Ascending aorta (tissue), 2 donors: ENCODE results near the gene C11orf91. TPM values are rescaled to one million over a fixed set of nuclear protein-coding genes. Genes with fewer than 3 reads are reported as not detected.

ENCODE experiments used
- DNase-seq, 2 donors: peaks; one replicate each; pipeline ENCODE4 v3.0.0-alpha.2; 2019; ENCODE audit warnings: low spot score in 2 of 2
- H3K27ac ChIP-seq, 2 donors: fragments of 200-600 bp; sonication (generic); one replicate each; pipeline ENCODE4 v1.5.1; 2016 to 2017; ENCODE audit warnings: mild to moderate bottlenecking in 1 of 2
- H3K27me3 ChIP-seq: fragments of 200-600 bp; sonication (generic); one replicate; pipeline ENCODE4 v1.5.1; 2017
- H3K36me3 ChIP-seq, 2 donors: fragments of 200-600 bp; sonication (generic); one replicate each; pipeline ENCODE4 v1.5.1; 2016
- H3K4me1 ChIP-seq, 2 donors: fragments of 200-600 bp; sonication (generic); one replicate each; pipeline ENCODE4 v1.5.1; 2016 to 2017; ENCODE audit warnings: mild to moderate bottlenecking in 1 of 2
- H3K4me3 ChIP-seq, 2 donors: fragments of 200-600 bp; sonication (generic); one replicate each; pipeline ENCODE4 v1.5.1; 2016 to 2017; ENCODE audit warnings: mild to moderate bottlenecking in 1 of 2
- H3K9me3 ChIP-seq, 2 donors: fragments of 200-600 bp; sonication (generic); one replicate each; pipeline ENCODE4 v1.5.1; 2016
- intact Hi-C: fragments of 100-400 bp; cut with DNase I; formaldehyde crosslinking; loops from one replicate; pipeline ENCODE4 v1.15.1; 2023
- total RNA-seq: library from RNA; depleted of rRNA; stranded (reverse); fragments of >200 nt; gene quantifications from one replicate; pipeline ENCODE4 v1.1.0, GENCODE V29; 2016
- TF ChIP-seq, protein P1 (sequence below), 3 experiments: fragments of 200-600 bp in 2 of 3; fragments of 450-650 bp in 1 of 3; sonication (generic) in 2 of 3; IDR thresholded peaks; one replicate each; pipeline ENCODE4 v1.5.1; 2016 to 2019; ENCODE audit warnings: antibody characterized with exemption in 3 of 3, mild to moderate bottlenecking in 1 of 3, moderate library complexity in 1 of 3

The C11orf91 gene
- total RNA-seq, 1 donor from 2014 or later: not detected

DNA sequence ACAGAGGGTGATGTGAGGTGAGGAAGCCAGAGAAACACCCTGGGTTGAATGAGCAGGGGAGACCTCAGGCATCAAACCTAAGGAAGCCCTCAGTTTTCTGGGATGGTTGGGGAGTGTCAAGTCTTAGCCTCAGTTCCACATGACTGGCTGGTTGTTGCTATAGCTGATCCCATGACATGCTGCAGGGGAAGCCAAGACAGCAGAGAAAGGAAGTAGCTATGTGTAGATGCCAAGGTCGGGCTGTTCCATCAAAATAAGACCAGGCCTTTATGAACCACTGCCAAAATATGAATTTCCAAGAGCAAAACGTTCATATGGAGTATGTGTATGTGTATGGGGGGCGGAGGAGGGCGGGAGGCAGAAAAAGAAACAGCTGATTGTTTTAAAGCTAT lies 24.0 kb upstream of the C11orf91 start:
- DNase-seq: no peak
- H3K4me1 ChIP-seq: peaks cover 7 to 15% of the 10 kb centered on the region in 2 donors
- peak overlapping the region; percentile 75 to 84 for H3K27ac ChIP-seq
- no peak overlapping the region for H3K4me3 ChIP-seq
- H3K36me3 ChIP-seq: peaks cover 13 to 27% of the 10 kb centered on the region in 2 donors
- H3K27me3 ChIP-seq: no peaks in the 10 kb centered on the region
- no peaks in the 10 kb centered on the region for H3K9me3 ChIP-seq
- intact Hi-C loops: no loop called here
- TF ChIP-seq, protein P1, sequence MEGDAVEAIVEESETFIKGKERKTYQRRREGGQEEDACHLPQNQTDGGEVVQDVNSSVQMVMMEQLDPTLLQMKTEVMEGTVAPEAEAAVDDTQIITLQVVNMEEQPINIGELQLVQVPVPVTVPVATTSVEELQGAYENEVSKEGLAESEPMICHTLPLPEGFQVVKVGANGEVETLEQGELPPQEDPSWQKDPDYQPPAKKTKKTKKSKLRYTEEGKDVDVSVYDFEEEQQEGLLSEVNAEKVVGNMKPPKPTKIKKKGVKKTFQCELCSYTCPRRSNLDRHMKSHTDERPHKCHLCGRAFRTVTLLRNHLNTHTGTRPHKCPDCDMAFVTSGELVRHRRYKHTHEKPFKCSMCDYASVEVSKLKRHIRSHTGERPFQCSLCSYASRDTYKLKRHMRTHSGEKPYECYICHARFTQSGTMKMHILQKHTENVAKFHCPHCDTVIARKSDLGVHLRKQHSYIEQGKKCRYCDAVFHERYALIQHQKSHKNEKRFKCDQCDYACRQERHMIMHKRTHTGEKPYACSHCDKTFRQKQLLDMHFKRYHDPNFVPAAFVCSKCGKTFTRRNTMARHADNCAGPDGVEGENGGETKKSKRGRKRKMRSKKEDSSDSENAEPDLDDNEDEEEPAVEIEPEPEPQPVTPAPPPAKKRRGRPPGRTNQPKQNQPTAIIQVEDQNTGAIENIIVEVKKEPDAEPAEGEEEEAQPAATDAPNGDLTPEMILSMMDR (IDR thresholded peaks at IDR 0.05): no peak

DNA sequence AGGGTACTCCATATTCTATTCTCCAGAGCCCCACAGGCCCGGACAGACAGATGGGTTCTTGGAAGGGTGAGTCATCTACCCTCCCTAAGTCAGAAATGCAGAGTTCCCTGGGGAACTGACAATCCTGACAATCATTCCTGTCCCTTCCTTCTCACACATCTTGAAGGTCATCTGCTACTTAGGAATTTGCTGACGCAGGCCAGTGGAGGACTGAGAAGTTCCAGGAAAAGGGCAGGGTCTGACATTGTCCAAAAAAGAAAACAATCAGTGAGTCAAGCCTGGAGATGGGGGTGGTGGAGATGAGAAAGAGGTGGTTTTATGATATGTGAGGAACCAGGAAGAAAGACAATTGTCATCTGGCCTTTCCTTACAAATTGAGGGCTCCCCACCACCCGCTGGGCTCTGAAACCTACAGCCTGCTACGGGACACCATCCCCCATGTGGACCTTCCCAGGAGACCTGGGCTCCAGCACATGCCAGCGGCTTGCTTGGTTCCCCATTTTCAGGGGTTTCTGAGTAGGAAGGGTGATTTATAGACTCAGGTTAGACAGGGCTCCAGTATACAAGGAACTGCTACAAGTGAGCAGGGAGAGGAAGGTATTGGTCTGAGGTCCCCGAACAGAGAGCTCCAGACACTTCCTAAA lies 22.7 kb upstream of the C11orf91 start:
- no peak for DNase-seq
- H3K36me3 ChIP-seq: peaks cover 21 to 39% of the 10 kb centered on the region in 2 donors
- no peaks in the 10 kb centered on the region for H3K27me3 ChIP-seq
- no peak overlapping the region for H3K4me3 ChIP-seq
- H3K4me1 ChIP-seq: peaks cover 7 to 15% of the 10 kb centered on the region in 2 donors
- intact Hi-C loops: no loop called here
- no peaks in the 10 kb centered on the region for H3K9me3 ChIP-seq
- TF ChIP-seq, protein P1 (IDR thresholded peaks at IDR 0.05): no peak
- peak overlapping the region; percentile 75 to 84 for H3K27ac ChIP-seq

DNA sequence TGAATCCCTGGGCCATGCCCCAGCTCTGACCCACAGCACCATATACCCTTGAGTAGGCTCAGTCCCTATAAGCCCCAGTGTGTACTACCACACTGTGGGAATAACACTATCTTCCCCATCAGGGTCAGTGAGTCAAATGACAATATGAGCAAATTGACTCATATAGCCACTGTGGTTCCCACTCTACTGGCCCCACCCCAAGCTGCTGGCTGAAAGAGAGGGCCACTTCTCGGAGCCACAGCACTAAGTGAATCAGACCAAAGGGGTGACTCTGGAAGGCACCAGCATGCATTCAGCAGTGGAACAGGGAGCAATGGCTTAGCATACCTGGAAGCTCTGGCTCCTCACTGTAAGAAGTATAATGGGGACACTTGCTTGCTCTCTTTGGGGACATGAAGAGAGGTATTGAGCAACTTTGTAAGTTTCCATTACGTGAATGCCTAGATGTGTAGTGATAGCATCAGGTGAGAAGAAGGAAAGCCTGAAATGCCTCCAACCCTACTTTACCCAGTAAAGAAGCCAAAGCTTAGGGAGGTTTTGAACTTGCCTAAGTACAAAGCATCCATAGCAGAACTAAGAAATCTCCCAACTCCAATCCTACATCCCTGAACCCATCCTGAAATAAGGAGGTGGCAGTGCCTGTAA lies 22.1 kb upstream of the C11orf91 start:
- intact Hi-C loops: no loop called here
- Histone ChIP-seq H3K27ac (peak overlapping the region; percentile 75 to 84), H3K36me3 (peaks cover 21 to 46% of the 10 kb centered on the region in 2 donors), H3K4me1 (peaks cover 7 to 15% of the 10 kb centered on the region in 2 donors), H3K27me3 (no peaks in the 10 kb centered on the region), H3K9me3 (no peaks in the 10 kb centered on the region), H3K4me3 (no peak overlapping the region)
- TF ChIP-seq, protein P1 (IDR thresholded peaks at IDR 0.05): no peak
- no peak for DNase-seq

DNA sequence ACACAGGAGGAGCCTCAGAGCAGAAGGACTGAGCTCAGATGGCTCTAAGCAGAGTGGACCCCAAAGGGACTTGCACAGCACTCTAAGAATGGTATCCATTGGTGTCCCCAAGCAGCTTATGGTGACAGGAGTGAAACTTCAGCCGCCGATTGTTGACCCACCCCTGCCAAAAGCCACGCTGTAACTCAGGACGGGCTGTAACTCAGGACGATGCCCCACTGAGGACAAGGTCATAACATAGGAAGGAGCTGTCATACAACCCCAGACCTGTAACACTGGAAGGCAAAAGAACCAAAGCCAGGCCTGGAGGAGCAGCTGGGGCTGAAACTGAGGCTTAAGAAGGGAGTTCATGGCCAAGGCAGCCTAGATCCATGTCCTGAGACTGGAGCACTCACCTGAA lies 21.4 kb upstream of the C11orf91 start:
- TF ChIP-seq, protein P1 (IDR thresholded peaks at IDR 0.05): no peak
- intact Hi-C loops: no loop called here

DNA sequence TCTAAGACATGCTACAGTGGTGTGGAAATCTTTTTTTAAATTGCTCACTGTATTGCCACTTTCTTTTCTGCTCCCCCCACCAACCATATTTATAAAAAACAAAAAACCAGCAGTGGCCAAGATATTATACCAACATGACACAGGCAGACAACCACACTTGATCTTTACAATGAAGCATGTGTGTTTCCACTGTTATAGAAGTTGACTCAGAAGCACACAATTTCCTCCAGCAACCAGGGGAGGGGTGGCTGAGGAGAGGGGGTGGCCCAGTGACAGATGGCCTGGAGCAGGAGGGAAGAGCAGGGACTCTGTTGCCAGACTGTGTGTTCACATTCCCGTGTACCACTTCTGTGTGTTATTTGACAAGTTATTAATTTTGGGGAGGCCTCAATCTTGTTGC lies 20.8 kb upstream of the C11orf91 start:
- H3K27ac ChIP-seq: no peak overlapping the region
- no peak overlapping the region for H3K4me3 ChIP-seq
- intact Hi-C loops: no loop called here
- TF ChIP-seq, protein P1 (IDR thresholded peaks at IDR 0.05): no peak
- no peaks in the 10 kb centered on the region for H3K9me3 ChIP-seq
- H3K36me3 ChIP-seq: peaks cover 30 to 59% of the 10 kb centered on the region in 2 donors
- H3K4me1 ChIP-seq: peaks cover 7 to 15% of the 10 kb centered on the region in 2 donors
- no peak for DNase-seq
- no peaks in the 10 kb centered on the region for H3K27me3 ChIP-seq

More for the DNA sequence above, 21.4 kb upstream of the C11orf91 start:
- Histone ChIP-seq H3K9me3 (no peaks in the 10 kb centered on the region), H3K4me3 (no peak overlapping the region), H3K36me3 (peaks cover 24 to 53% of the 10 kb centered on the region in 2 donors), H3K27me3 (no peaks in the 10 kb centered on the region), H3K27ac (peak overlapping the region; percentile 75 to 84), H3K4me1 (peaks cover 7 to 15% of the 10 kb centered on the region in 2 donors)
- no peak for DNase-seq
